Adrenal gland (tissue), 5 donors: ENCODE measurements around the gene FMN1.

Experiments
- POLR2A ChIP-seq, 2 donors: fragments of 450-650 bp; IDR thresholded peaks; one replicate each; pipeline ENCODE4 v1.6.1; 2017; ENCODE audit warnings: antibody characterized with exemption in 2 of 2, mild to moderate bottlenecking in 2 of 2, moderate library complexity in 1 of 2
- TF ChIP-seq, protein P1 (sequence below), 6 experiments: fragments of 450-650 bp in 4 of 6; fragments of 200-600 bp in 2 of 6; sonication (generic) in 1 of 6; IDR thresholded peaks; 1 replicate in 5 of 6; 2 replicates in 1 of 6; pipeline versions ENCODE4 v1.5.1 to v1.8.0; 2016 to 2021; ENCODE audit warnings: antibody characterized with exemption in 6 of 6, mild to moderate bottlenecking in 2 of 6, moderate library complexity in 1 of 6
- donor health status: DM: no; HTN: no; CAD: no.

DNA sequence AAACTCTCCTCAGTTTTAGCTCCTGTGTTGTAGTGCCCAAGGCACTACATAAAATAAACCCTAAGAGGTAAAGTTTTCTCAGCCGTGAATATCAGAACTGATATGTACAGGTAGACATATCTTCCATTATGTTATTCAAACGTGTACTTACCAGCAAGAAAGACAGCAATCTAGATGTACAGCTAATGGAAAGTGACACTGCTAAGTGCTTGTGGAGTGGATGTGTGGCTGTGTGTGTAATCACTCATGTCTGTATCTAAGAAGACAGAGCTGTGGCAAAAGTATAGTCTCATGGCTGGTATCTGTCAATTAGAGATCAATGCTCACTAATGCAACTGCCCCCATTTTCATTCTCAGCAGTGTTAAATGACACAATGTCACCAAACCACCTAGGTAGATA lies 101.3 kb downstream of the FMN1 start:
- TF ChIP-seq, protein P1, sequence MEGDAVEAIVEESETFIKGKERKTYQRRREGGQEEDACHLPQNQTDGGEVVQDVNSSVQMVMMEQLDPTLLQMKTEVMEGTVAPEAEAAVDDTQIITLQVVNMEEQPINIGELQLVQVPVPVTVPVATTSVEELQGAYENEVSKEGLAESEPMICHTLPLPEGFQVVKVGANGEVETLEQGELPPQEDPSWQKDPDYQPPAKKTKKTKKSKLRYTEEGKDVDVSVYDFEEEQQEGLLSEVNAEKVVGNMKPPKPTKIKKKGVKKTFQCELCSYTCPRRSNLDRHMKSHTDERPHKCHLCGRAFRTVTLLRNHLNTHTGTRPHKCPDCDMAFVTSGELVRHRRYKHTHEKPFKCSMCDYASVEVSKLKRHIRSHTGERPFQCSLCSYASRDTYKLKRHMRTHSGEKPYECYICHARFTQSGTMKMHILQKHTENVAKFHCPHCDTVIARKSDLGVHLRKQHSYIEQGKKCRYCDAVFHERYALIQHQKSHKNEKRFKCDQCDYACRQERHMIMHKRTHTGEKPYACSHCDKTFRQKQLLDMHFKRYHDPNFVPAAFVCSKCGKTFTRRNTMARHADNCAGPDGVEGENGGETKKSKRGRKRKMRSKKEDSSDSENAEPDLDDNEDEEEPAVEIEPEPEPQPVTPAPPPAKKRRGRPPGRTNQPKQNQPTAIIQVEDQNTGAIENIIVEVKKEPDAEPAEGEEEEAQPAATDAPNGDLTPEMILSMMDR (IDR thresholded peaks at IDR 0.05), result no peak
- TF ChIP-seq POLR2A (IDR thresholded peaks at IDR 0.05), result no peak
